Measurements from ENCODE around the gene C3orf22.

C3orf22 gene

GRCh38 chr3:126556637-126557414, 1.9 kb downstream of the C3orf22 start:
- H3K9me3 ChIP-seq (ENCODE audit: insufficient read depth, low read depth, low read length): no peaks in the 10 kb centered on the region
- no peaks in the 10 kb centered on the region for H3K27me3 ChIP-seq (ENCODE audit: insufficient read depth, low read length)
- WGBS: 91% methylated on average over 8 of the region's 8 CpGs
- H3K4me1 ChIP-seq (ENCODE audit: insufficient read depth, low read length): no peaks in the 10 kb centered on the region
- H3K36me3 ChIP-seq (ENCODE audit: insufficient read depth, low read length): no peaks in the 10 kb centered on the region
- H3K27ac ChIP-seq (ENCODE audit: low read depth, low read length): no peak overlapping the region
- no peak overlapping the region for H3K9ac ChIP-seq (ENCODE audit: low read depth, low read length)
- no peak overlapping the region for H3K4me3 ChIP-seq (ENCODE audit: low read length)

- no peak overlapping the region for H3K9ac ChIP-seq (ENCODE audit: low read depth, low read length)
- no peaks in the 10 kb centered on the region for H3K4me1 ChIP-seq (ENCODE audit: insufficient read depth, low read length)
- H3K4me3 ChIP-seq (ENCODE audit: low read length): no peak overlapping the region
- H3K27ac ChIP-seq (ENCODE audit: low read depth, low read length): no peak overlapping the region
- no peaks in the 10 kb centered on the region for H3K9me3 ChIP-seq (ENCODE audit: insufficient read depth, low read depth, low read length)
- no peaks in the 10 kb centered on the region for H3K27me3 ChIP-seq (ENCODE audit: insufficient read depth, low read length)
- 88% methylated on average over 10 of the region's 10 CpGs for WGBS
- no peaks in the 10 kb centered on the region for H3K36me3 ChIP-seq (ENCODE audit: insufficient read depth, low read length)
Observed at GRCh38 chr3:126555795-126556636, 2.7 kb downstream of the C3orf22 start.

GRCh38 chr3:126554560-126555525, 3.9 kb downstream of the C3orf22 start:
- 90% methylated on average over 19 of the region's 19 CpGs for WGBS
- Histone ChIP-seq H3K36me3 (ENCODE audit: insufficient read depth, low read length) (no peaks in the 10 kb centered on the region), H3K4me3 (ENCODE audit: low read length) (no peak overlapping the region), H3K9me3 (ENCODE audit: insufficient read depth, low read depth, low read length) (no peaks in the 10 kb centered on the region), H3K9ac (ENCODE audit: low read depth, low read length) (no peak overlapping the region), H3K27ac (ENCODE audit: low read depth, low read length) (no peak overlapping the region), H3K4me1 (ENCODE audit: insufficient read depth, low read length) (peaks cover 3% of the 10 kb centered on the region; the same call in 1 of the 2 replicates), H3K27me3 (ENCODE audit: insufficient read depth, low read length) (no peaks in the 10 kb centered on the region)

GRCh38 chr3:126553284-126554084, 5.2 kb downstream of the C3orf22 start:
- Histone ChIP-seq H3K9me3 (ENCODE audit: insufficient read depth, low read depth, low read length) (no peaks in the 10 kb centered on the region), H3K4me3 (ENCODE audit: low read length) (no peak overlapping the region), H3K27me3 (ENCODE audit: insufficient read depth, low read length) (no peaks in the 10 kb centered on the region), H3K9ac (ENCODE audit: low read depth, low read length) (no peak overlapping the region), H3K4me1 (ENCODE audit: insufficient read depth, low read length) (peaks cover 16% of the 10 kb centered on the region), H3K36me3 (ENCODE audit: insufficient read depth, low read length) (no peaks in the 10 kb centered on the region), H3K27ac (ENCODE audit: low read depth, low read length) (no peak overlapping the region)
- WGBS: 90% methylated on average over 19 of the region's 19 CpGs

- H3K27me3 ChIP-seq (ENCODE audit: insufficient read depth, low read length): no peaks in the 10 kb centered on the region
- H3K4me3 ChIP-seq (ENCODE audit: low read length): no peak overlapping the region
- H3K27ac ChIP-seq (ENCODE audit: low read depth, low read length): no peak overlapping the region
- no peaks in the 10 kb centered on the region for H3K9me3 ChIP-seq (ENCODE audit: insufficient read depth, low read depth, low read length)
- H3K9ac ChIP-seq (ENCODE audit: low read depth, low read length): no peak overlapping the region
- 93% methylated on average over 14 of the region's 14 CpGs for WGBS
- no peaks in the 10 kb centered on the region for H3K36me3 ChIP-seq (ENCODE audit: insufficient read depth, low read length)
- H3K4me1 ChIP-seq (ENCODE audit: insufficient read depth, low read length): peaks cover 21% of the 10 kb centered on the region
Observed at GRCh38 chr3:126552688-126553283, 5.9 kb downstream of the C3orf22 start.

GRCh38 chr3:126551839-126552687, 6.7 kb downstream of the C3orf22 start:
- Histone ChIP-seq H3K27ac (ENCODE audit: low read depth, low read length) (no peak overlapping the region), H3K9ac (ENCODE audit: low read depth, low read length) (no peak overlapping the region), H3K4me3 (ENCODE audit: low read length) (no peak overlapping the region), H3K36me3 (ENCODE audit: insufficient read depth, low read length) (no peaks in the 10 kb centered on the region), H3K27me3 (ENCODE audit: insufficient read depth, low read length) (no peaks in the 10 kb centered on the region), H3K4me1 (ENCODE audit: insufficient read depth, low read length) (peaks cover 21% of the 10 kb centered on the region), H3K9me3 (ENCODE audit: insufficient read depth, low read depth, low read length) (no peaks in the 10 kb centered on the region)
- 85% methylated on average over 17 of the region's 17 CpGs for WGBS

- no peaks in the 10 kb centered on the region for H3K36me3 ChIP-seq (ENCODE audit: insufficient read depth, low read length)
- H3K4me3 ChIP-seq (ENCODE audit: low read length): no peak overlapping the region
- H3K4me1 ChIP-seq (ENCODE audit: insufficient read depth, low read length): peaks cover 21% of the 10 kb centered on the region
- H3K27me3 ChIP-seq (ENCODE audit: insufficient read depth, low read length): no peaks in the 10 kb centered on the region
- H3K9ac ChIP-seq (ENCODE audit: low read depth, low read length): no peak overlapping the region
- no peak overlapping the region for H3K27ac ChIP-seq (ENCODE audit: low read depth, low read length)
- 92% methylated on average over 13 of the region's 13 CpGs for WGBS
- H3K9me3 ChIP-seq (ENCODE audit: insufficient read depth, low read depth, low read length): no peaks in the 10 kb centered on the region
Observed at GRCh38 chr3:126551121-126551838, 7.5 kb downstream of the C3orf22 start.

GRCh38 chr3:126550488-126551051, 8.2 kb downstream of the C3orf22 start:
- H3K27ac ChIP-seq (ENCODE audit: low read depth, low read length): no peak overlapping the region
- peaks cover 21% of the 10 kb centered on the region for H3K4me1 ChIP-seq (ENCODE audit: insufficient read depth, low read length)
- no peak overlapping the region for H3K9ac ChIP-seq (ENCODE audit: low read depth, low read length)
- WGBS: 95% methylated on average over 11 of the region's 11 CpGs
- H3K9me3 ChIP-seq (ENCODE audit: insufficient read depth, low read depth, low read length): no peaks in the 10 kb centered on the region
- no peak overlapping the region for H3K4me3 ChIP-seq (ENCODE audit: low read length)
- H3K27me3 ChIP-seq (ENCODE audit: insufficient read depth, low read length): no peaks in the 10 kb centered on the region
- no peaks in the 10 kb centered on the region for H3K36me3 ChIP-seq (ENCODE audit: insufficient read depth, low read length)

Data from HUES64 (cell line).